Common myeloid progenitor, CD34-positive (primary cell): ENCODE data around the gene TNFSF8.

Experiments
- CTCF ChIA-PET: fragments of 350-600 bp; sonication (Branson Sonifier 250); formaldehyde crosslinking; loops from one replicate; lab custom pipeline; 2021; ENCODE audit warnings: antibody characterized with exemption; lab: Charles Lee
- POLR2A ChIA-PET: fragments of 350-600 bp; sonication (Branson Sonifier 250); formaldehyde crosslinking; loops from one replicate; lab custom pipeline; 2021; ENCODE audit warnings: antibody characterized with exemption; lab: Charles Lee
- DNase-seq, 3 donors: peaks; one replicate each; pipeline versions ENCODE4 v3.0.0 to v3.0.0-alpha.2; 2013
- H3K27ac ChIP-seq, 2 experiments: 1 replicate in 1 of 2; 2 replicates in 1 of 2; pipeline ENCODE4 v1.7.0; 2013; ENCODE audit warnings: inconsistent platforms in 2 of 2, low read length in 2 of 2, mild to moderate bottlenecking in 2 of 2, low read depth in 1 of 2, moderate library complexity in 1 of 2; ENCODE audit not compliant: severe bottlenecking in 2 of 2, insufficient read depth in 1 of 2, poor library complexity in 1 of 2
- H3K27me3 ChIP-seq, 5 experiments: replicated peaks in 2 of 5; 1 replicate in 3 of 5; 2 replicates in 2 of 5; pipeline versions ENCODE4 v1.6.1 to v1.7.0; 2013; ENCODE audit warnings: low read length in 4 of 5, mild to moderate bottlenecking in 2 of 5, moderate library complexity in 2 of 5, inconsistent platforms in 1 of 5; ENCODE audit not compliant: insufficient read depth in 5 of 5, control insufficient read depth in 4 of 5
- H3K36me3 ChIP-seq, 4 experiments: 1 replicate in 2 of 4; 2 replicates in 2 of 4; pipeline versions ENCODE4 v1.6.1 to v1.7.0; 2013; ENCODE audit warnings: low read length in 3 of 4, control low read depth in 1 of 4, mild to moderate bottlenecking in 1 of 4; ENCODE audit not compliant: control insufficient read depth in 4 of 4, insufficient read depth in 4 of 4
- H3K4me1 ChIP-seq, 4 experiments: 1 replicate in 3 of 4; 2 replicates in 1 of 4; pipeline versions ENCODE4 v1.6.1 to v1.7.1; 2013; ENCODE audit warnings: low read length in 3 of 4, mild to moderate bottlenecking in 3 of 4, control low read depth in 1 of 4, inconsistent platforms in 1 of 4, moderate library complexity in 1 of 4; ENCODE audit not compliant: control insufficient read depth in 4 of 4, insufficient read depth in 4 of 4; ENCODE audit errors: control extremely low read depth in 1 of 4
- H3K4me3 ChIP-seq, 7 experiments: 1 replicate in 4 of 7; 2 replicates in 3 of 7; pipeline versions ENCODE4 v1.5.1 to v1.7.0; 2013; ENCODE audit warnings: mild to moderate bottlenecking in 7 of 7, low read length in 6 of 7, moderate library complexity in 6 of 7, inconsistent platforms in 2 of 7, low read depth in 2 of 7, control low read depth in 1 of 7; ENCODE audit not compliant: insufficient read depth in 4 of 7, control insufficient read depth in 1 of 7; ENCODE audit errors: extremely low read depth in 1 of 7
- H3K9me3 ChIP-seq, 5 experiments: 1 replicate in 4 of 5; 2 replicates in 1 of 5; pipeline versions ENCODE4 v1.6.1 to v1.7.1; 2013; ENCODE audit warnings: low read length in 4 of 5, mild to moderate bottlenecking in 2 of 5, inconsistent platforms in 1 of 5, low read depth in 1 of 5, moderate library complexity in 1 of 5; ENCODE audit not compliant: control insufficient read depth in 4 of 5, insufficient read depth in 2 of 5; ENCODE audit errors: control extremely low read depth in 1 of 5
- WGBS: methylation state at CpG from one replicate; pipeline ENCODE4 v1.1.5; 2013; ENCODE audit not compliant: insufficient coverage; 5-methylcytosine and 5-hydroxymethylcytosine counted together

Gene TNFSF8

DNA sequence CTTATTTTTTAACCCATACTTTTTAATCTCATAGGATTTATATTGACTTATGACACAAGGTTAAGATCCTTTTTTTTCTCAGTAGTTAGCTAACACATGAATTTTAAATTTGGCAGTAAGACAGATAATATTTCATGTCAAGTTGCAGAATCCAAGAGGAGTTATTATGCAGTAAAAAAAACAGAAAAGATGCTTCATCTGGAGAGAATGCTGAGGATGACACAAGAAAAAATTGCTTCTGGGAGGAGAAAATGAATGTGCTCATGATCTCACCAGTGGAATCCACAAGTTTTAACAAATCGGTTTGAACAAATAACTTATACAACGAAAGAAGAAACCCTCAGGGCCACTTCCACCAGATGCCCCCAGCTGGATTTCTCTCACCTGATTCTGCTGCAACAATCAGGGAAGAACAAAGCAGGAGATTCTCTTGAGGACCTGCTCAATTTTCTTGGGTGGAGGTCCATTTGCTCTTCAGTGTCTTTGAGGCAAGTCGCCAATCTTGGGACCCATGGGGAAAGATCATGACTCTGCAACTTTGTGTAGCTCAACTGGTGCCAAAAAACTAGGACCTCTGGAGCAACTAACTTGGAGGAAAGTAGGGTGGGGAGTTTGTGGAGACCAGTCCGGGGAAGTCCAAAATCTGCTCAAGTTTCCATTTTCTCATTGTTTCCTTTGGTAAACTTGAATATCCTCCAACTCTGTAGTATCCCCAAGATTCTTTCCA is 74.0 kb downstream of the TNFSF8 start:
- Histone ChIP-seq H3K4me1 (peaks cover 0 to 16% (median 4%) of the 10 kb centered on the region in 4 experiments), H3K36me3 (no peaks in the 10 kb centered on the region), H3K4me3 (no peak overlapping the region), H3K27ac (no peak overlapping the region), H3K27me3 (no peaks in the 10 kb centered on the region), H3K9me3 (peaks cover 0 to 3% (median 0%) of the 10 kb centered on the region in 5 experiments)
- no peak for DNase-seq
- POLR2A ChIA-PET: no interaction called here
- 100% methylated on average over 2 of the region's 4 CpGs for WGBS
- CTCF ChIA-PET: interaction anchor here (1.0 kb wide), 1 partner anchor 118 kb away, joined by 3 read pairs; no protein-coding TSS in a partner anchor

DNA sequence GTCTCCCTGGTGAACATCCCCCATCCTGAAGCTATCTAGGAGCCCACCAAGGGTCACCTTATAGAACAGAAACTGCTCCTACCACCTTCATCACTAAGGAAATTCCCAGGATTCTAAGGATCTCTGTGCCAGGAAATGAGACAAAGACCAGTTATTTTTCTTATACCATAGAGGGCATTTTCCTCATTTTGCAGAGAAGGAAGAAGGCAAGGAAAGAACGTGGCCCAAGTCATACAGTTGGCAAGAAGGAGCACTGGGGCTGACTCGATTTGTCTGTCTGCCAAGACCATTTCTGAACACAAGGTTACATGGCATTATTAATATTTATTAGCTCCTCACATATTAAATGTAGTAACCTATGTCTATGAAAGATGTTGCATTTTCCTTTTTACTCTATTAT is 74.9 kb downstream of the TNFSF8 start:
- CTCF ChIA-PET: no interaction called here
- H3K4me3 ChIP-seq: no peak overlapping the region
- DNase-seq: no peak
- H3K27me3 ChIP-seq: no peaks in the 10 kb centered on the region
- H3K4me1 ChIP-seq: peaks cover 0 to 19% (median 6%) of the 10 kb centered on the region in 4 experiments
- no peak overlapping the region for H3K27ac ChIP-seq
- WGBS: no CpG with 5 or more reads among the region's 2 CpGs
- H3K36me3 ChIP-seq: no peaks in the 10 kb centered on the region
- POLR2A ChIA-PET: no interaction called here
- peaks cover 0 to 3% (median 0%) of the 10 kb centered on the region in 5 experiments for H3K9me3 ChIP-seq

DNA sequence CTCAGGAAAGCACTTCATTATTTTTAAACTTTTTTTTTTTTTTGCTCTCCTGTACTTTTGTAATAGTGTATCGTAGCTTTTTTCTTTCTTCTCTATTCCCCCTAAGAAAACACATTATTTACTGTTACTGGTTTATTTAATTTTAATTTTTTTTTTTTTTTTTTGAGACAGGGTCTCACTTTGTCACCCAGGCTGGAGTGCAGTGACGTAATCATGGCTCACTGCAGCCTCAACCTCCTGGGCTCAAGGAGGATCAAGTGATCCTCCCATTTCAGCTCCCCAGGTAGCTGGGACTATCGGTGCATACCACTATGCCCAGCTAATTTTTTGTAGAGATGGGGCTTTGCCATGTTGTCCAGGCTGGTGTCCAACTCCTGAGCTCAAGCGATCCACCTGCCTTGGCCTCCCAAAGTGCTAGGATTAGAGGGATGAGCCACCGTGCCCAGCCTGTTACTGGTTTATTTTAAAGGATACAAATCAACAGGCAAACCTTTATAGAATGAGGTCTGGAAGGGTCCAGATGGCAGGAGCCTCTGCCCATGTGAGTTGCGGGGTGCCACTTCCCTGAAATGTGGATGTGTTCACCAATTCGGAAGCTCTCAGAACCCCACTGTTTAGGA is 75.5 kb downstream of the TNFSF8 start:
- no peak for DNase-seq
- CTCF ChIA-PET: no interaction called here
- no peak overlapping the region for H3K4me3 ChIP-seq
- no peaks in the 10 kb centered on the region for H3K36me3 ChIP-seq
- peaks cover 0 to 3% (median 0%) of the 10 kb centered on the region in 5 experiments for H3K9me3 ChIP-seq
- H3K27ac ChIP-seq: no peak overlapping the region
- H3K4me1 ChIP-seq: peaks cover 0 to 19% (median 6%) of the 10 kb centered on the region in 4 experiments
- H3K27me3 ChIP-seq: no peaks in the 10 kb centered on the region
- POLR2A ChIA-PET: no interaction called here
- 97% methylated on average over 4 of the region's 7 CpGs for WGBS

DNA sequence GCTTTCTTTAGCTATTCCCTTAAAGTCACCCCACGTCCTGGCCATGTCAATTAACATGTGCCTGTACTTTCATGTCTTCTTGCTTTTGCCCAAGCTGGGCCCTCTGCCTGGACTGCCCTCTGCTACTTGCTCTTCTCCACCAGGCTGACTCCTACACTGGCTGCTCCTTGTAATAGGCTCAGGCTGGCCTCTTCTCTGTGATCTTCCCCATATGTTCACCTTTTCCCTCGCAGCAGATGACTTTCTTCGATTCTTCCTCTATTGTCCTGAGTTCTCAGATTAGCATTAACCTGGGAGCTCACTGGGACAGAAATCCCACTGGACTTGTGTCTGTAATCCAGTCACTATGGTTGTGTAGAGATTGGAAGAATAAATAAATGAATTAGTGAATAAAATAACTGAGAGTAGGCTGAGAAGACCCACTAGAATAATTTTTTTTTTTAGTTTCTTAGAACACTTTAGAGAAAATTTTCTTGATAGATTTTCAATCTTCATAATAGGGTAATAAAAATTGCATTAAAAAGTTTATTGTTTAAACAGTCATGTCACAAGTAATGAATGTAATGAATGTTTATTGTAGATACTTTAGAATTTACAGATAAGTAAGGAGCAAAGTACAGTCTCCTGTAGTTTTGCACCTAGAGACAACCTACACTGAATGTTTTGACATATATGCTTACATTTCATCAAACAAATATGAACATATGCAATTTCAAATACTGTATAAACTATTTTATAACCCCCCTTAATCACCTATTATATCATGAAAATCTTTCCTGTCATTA is 77.1 kb downstream of the TNFSF8 start:
- ChIA-PET CTCF (interaction anchor here (0.7 to 1.0 kb wide), 2 partner anchors 8 to 92 kb away, joined by 3 read pairs; no protein-coding TSS in a partner anchor), POLR2A (no interaction called here)
- H3K27ac ChIP-seq: no peak overlapping the region
- H3K27me3 ChIP-seq: no peaks in the 10 kb centered on the region
- peaks cover 0 to 3% (median 0%) of the 10 kb centered on the region in 5 experiments for H3K9me3 ChIP-seq
- H3K4me3 ChIP-seq: no peak overlapping the region
- H3K4me1 ChIP-seq: peaks cover 0 to 19% (median 6%) of the 10 kb centered on the region in 4 experiments
- no peak for DNase-seq
- H3K36me3 ChIP-seq: no peaks in the 10 kb centered on the region
- WGBS: 100% methylated on average over 3 of the region's 3 CpGs

DNA sequence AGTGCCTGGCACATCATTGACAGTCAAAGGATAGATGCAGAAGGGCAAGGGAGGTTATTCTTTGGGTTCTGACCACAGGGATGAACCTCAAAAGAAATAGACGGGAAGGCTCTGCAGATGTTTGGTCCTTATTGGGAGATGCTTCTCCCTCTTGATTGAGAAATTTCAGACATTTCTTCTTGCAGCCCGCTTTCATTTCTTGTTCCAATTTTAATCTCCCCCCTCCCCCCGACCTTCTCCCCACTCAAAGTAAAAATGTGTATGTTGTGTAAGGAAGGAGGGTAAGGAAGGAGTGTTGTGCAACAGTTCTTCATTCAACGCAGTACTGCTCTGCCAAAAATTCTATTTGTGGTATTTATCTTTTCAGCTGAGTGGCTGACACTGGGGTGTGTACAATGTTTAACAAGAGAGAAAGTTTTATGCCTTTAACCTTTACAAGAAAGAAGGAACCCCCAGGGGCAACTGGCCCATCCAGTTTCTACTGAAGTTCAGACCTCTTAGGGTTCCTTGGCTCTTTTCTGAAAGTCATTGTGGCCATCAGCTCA is 78.3 kb downstream of the TNFSF8 start:
- H3K4me3 ChIP-seq: no peak overlapping the region
- 67% methylated on average over 1 of the region's 4 CpGs for WGBS
- no peak overlapping the region for H3K27ac ChIP-seq
- peaks cover 0 to 19% (median 6%) of the 10 kb centered on the region in 4 experiments for H3K4me1 ChIP-seq
- H3K27me3 ChIP-seq: no peaks in the 10 kb centered on the region
- ChIA-PET POLR2A (no interaction called here), CTCF (interaction anchor here (1.0 to 1.1 kb wide), 2 partner anchors 9 to 47 kb away, joined by 3 read pairs; no protein-coding TSS in a partner anchor)
- DNase-seq: peak in 2 of 3 donors; percentile 14 to 22
- no peaks in the 10 kb centered on the region for H3K36me3 ChIP-seq
- H3K9me3 ChIP-seq: no peaks in the 10 kb centered on the region

DNA sequence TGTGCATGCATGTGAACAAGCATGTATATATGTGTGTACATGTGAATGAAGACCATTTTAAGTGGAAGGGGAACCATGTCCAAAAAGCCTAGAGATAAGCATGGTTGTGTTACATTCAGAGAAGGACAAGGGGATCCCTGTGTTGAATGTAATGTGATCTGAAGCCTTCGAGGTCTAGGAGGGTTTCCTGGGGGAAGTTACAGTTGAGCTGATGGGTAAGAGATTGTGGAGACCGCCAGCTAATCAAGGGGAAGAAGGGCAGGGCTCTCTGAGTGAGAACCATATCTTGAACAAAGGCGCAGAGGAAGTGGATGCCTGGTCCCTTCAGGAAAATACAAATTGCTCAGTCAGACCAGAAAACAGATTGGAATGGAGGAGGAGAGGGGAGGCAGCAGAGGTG is 79.1 kb downstream of the TNFSF8 start:
- ChIA-PET POLR2A (no interaction called here), CTCF (interaction anchor here (1.1 kb wide), 1 partner anchor 47 kb away, joined by 3 read pairs; no protein-coding TSS in a partner anchor)
- 17% methylated on average over 3 of the region's 3 CpGs for WGBS
- Histone ChIP-seq H3K27ac (no peak overlapping the region), H3K4me1 (peaks cover 0 to 19% (median 6%) of the 10 kb centered on the region in 4 experiments), H3K36me3 (no peaks in the 10 kb centered on the region), H3K4me3 (no peak overlapping the region), H3K27me3 (no peaks in the 10 kb centered on the region), H3K9me3 (no peaks in the 10 kb centered on the region)
- peak; percentile 14 to 50 (median 35) for DNase-seq
